Cardiac septum (tissue), 1 donor: ENCODE measurements around the gene ETS1. TPM values are rescaled to one million over a fixed set of nuclear protein-coding genes. Genes with fewer than 3 reads are reported as not detected.

Source experiments
- DNase-seq: peaks from one replicate; pipeline ENCODE4 v3.0.0-alpha.2; 2020; ENCODE audit warnings: low spot score
- intact Hi-C: fragments of 100-400 bp; cut with DNase I; formaldehyde crosslinking; loops from one replicate; pipeline ENCODE4 v1.14.0; 2022
- long read RNA-seq: library from polyadenylated mRNA; unstranded; transcript quantifications from one replicate; pipeline ENCODE4 v2.0.0, GENCODE V29; 2021
- total RNA-seq: library from RNA; stranded (reverse); fragmentation: NEBNext Ultra II Directional; extraction: Animal tissue kit (Norgen Biotek cat#: 25700); gene quantifications from one replicate; pipeline ENCODE4 v1.2.1, GENCODE V29; 2021
- donor health status: DM: no; HTN: no; CAD: no.

The ETS1 gene
- total RNA-seq = 54.2 TPM
- long read RNA-seq, partial matches to known transcripts = 0 of 33 reads
- long read RNA-seq, other reads (novel, unspliced or antisense) = 30 of 33 reads

GRCh38 chr11:128587415-128587814, at the start of gene ETS1:
Gene ETS1, minus strand, starts transcription at chr11:128587558. Its CDS starts 14,428 bp downstream, at chr11:128573130.
- intact Hi-C loops = no loop called here
- DNase-seq = no peak

DNA sequence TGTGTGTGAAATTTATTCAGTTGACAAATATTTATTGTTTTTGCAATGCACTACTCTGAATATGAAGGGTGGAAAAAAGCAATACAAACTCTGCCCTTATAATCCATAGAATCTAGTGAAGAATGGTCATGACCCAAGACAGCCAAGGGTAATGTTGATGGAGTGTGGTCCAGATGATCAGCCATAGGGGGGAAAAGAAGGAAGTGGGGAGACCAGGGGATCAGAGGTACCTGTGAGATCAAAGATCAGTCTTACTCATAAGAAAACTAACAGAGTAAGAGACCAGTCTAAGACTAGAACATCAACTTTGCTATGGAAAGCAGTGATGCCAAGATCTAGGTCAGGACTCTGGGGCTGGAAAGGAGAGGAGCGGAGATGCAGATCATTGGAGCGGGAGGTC, 47.0 kb upstream of the ETS1 start:
- no peak for DNase-seq

GRCh38 chr11:128633384-128633965, 46.1 kb upstream of the ETS1 start:
- intact Hi-C loops = loop anchor here (5.0 kb wide), 1 partner anchor 199 kb away; no protein-coding TSS in a partner anchor
- no peak for DNase-seq

More for the DNA sequence above, 47.0 kb upstream of the ETS1 start:
- intact Hi-C loops = loop anchor here (5.0 kb wide), 1 partner anchor 198 kb away; no protein-coding TSS in a partner anchor

DNA sequence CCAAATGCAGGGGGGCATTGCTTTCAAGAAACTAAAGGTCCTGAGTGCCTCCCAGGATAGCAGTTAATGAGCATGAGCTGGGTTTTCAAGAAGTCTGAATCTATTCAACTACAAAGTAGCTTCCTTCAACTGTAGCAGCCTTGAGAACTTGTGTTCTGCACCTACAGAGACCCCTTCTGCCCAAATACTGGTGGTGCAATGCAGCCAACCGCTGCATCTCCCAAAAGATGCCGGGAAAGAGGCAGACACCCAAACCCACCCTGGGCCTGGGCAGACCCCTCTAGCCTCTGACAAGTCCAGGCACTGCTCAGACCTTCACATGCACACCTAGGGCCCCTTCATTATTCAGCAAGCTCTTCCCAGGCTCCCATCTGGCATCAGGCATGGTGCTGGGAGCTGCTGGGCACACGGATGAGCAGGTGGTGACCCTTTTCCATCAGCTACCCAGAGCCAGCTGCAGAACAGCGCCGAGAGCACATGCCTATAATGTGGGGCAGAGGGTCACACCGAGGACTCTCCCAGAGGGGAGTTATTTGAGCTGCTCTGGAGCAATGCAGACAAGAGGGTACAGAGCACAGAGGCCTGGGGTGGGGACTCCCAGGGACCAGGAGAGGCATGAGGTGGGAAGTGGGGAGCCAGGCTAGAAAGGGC, 44.9 kb upstream of the ETS1 start:
- intact Hi-C loops = loop anchor here (1.0 to 5.0 kb wide), 2 partner anchors 200 to 342 kb away; no protein-coding TSS in a partner anchor
- DNase-seq = no peak

GRCh38 chr11:128630367-128631230, 43.2 kb upstream of the ETS1 start:
- intact Hi-C loops = loop anchor here (2.0 to 5.0 kb wide), 2 partner anchors 202 to 458 kb away; no protein-coding TSS in a partner anchor
- DNase-seq = peak; percentile 95

DNA sequence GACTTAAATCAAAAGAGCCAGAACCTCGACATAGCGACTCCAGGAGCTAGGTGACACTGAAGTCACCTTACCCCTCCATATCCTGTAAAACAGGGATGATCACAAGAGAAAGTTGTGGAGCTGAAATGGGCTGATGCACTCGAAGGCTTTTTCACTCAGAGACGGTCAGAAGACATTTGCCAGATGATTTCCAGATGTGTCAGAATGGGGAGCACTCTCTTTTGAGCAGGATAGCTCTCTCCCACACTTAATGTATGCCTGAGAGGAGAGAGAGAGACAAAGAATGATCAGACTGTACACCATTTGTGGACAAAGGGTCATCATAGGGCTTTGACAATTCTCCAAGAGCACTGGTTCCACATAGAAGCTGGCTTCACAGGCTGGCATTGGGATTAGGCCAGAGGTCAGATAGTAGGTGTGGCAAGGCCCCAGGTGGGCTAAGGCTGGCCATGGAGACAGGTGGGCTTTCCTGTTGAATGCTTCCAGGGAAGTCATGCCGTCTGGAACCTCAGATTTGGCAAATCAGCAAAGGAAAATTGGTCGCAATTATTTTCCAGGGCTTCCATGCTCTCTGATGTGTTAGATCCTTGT, 42.3 kb upstream of the ETS1 start:
- intact Hi-C loops = loop anchor here (2.0 to 5.0 kb wide), 4 partner anchors 72 to 457 kb away; no protein-coding TSS in a partner anchor
- no peak for DNase-seq

DNA sequence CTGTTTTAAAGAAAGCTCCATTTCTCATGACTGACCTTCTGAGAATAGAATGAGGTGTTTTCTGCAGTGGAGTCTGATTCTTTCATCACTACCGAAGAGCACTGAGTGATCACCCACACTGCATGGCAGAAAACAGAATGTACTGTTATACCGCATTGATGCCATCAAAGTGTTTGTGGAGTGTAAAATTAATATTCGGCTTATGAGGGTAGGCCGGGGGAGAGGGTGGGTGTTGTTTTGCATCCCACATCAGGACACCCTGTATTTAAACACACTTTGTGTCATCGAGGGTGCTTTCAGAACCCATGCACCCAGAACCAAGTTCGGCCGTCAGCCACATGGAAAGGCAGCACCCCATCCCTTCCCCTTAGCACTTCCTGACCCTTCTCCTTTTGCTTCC, 41.3 kb upstream of the ETS1 start:
- intact Hi-C loops = loop anchor here (5.0 kb wide), 2 partner anchors 71 to 161 kb away; no protein-coding TSS in a partner anchor
- DNase-seq = no peak

- DNase-seq = no peak
- intact Hi-C loops = loop anchor here (5.0 kb wide), 2 partner anchors 71 to 161 kb away; no protein-coding TSS in a partner anchor
Measured at GRCh38 chr11:128628325-128628673, 40.9 kb upstream of the ETS1 start.

- intact Hi-C loops = loop anchor here (5.0 kb wide), 2 partner anchors 70 to 160 kb away; no protein-coding TSS in a partner anchor
Measured at GRCh38 chr11:128627666-128628324, 40.4 kb upstream of the ETS1 start.

GRCh38 chr11:128626913-128627665, 39.7 kb upstream of the ETS1 start:
- intact Hi-C loops = loop anchor here (5.0 kb wide), 2 partner anchors 70 to 160 kb away; no protein-coding TSS in a partner anchor
- DNase-seq = no peak

More at GRCh38 chr11:128627666-128628324, 40.4 kb upstream of the ETS1 start:
- no peak for DNase-seq

- intact Hi-C loops = loop anchor here (5.0 kb wide), 2 partner anchors 68 to 158 kb away; no protein-coding TSS in a partner anchor
- no peak for DNase-seq
Measured at GRCh38 chr11:128625746-128626145, 38.4 kb upstream of the ETS1 start.

DNA sequence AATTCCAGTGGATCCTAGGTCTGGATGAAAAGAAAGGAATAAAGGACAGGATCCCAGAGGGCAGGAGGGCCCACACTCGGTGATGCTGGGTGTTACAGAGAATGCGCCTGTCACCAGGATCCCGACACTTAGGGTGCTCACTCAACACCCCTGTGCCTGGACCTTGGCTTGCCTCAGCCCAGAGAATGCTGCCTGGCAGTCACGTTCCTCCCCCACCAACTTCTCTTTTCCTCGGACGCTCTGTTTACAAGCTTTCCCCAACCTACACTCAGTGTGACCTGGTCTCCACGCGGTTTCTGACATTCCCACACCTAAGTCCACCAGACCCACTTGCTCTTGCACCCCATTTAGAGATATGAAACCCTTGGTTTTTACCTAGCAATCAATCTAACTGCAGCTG, 38.0 kb upstream of the ETS1 start:
- intact Hi-C loops = loop anchor here (5.0 kb wide), 2 partner anchors 68 to 158 kb away; no protein-coding TSS in a partner anchor
- DNase-seq = no peak

DNA sequence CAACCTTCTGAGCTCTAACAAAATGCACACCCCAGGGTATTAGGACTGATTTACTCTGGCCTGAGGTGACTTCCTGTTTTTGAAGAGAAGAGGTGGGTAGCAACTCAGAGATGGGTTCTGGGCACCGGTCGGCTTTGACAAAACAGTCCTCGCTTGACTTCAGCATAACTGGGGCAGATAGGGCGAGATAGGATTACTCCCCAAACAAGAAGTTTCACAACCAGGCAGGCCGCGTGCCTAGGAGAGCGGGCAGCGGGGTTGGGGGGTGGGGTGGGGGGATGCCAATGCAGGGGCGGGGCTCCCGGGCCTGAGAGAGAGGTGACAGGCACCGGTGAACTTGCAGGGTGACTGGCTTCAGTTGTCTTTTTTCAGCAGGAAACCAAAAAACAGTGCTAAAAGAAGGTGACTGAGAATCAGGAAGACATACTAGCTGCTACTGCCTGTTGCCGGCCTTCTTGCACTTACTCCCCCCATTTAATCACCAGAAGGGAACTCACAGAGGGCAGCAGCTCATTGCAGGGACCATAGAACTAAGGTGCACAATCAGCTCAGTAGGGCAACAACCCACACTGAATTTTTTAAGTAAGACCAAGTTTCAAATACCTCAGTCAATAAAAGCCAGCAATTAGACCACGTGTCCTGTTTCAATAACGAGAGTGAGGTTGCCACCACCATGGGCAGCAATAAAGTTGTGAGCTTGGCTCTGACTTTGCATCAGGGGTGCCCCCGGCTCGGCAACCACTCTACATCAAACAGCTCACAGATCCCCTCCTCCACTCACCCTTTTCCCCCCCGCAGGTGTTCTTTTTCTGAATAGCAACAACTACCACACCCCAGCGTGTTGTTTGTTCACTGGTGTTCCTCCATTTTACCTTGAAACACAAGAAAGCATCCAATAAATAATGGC, 37.2 kb upstream of the ETS1 start:
- no peak for DNase-seq
- intact Hi-C loops = loop anchor here (5.0 kb wide), 2 partner anchors 67 to 157 kb away; no protein-coding TSS in a partner anchor

- intact Hi-C loops = no loop called here
Measured at GRCh38 chr11:128623091-128623490, 35.7 kb upstream of the ETS1 start.

DNA sequence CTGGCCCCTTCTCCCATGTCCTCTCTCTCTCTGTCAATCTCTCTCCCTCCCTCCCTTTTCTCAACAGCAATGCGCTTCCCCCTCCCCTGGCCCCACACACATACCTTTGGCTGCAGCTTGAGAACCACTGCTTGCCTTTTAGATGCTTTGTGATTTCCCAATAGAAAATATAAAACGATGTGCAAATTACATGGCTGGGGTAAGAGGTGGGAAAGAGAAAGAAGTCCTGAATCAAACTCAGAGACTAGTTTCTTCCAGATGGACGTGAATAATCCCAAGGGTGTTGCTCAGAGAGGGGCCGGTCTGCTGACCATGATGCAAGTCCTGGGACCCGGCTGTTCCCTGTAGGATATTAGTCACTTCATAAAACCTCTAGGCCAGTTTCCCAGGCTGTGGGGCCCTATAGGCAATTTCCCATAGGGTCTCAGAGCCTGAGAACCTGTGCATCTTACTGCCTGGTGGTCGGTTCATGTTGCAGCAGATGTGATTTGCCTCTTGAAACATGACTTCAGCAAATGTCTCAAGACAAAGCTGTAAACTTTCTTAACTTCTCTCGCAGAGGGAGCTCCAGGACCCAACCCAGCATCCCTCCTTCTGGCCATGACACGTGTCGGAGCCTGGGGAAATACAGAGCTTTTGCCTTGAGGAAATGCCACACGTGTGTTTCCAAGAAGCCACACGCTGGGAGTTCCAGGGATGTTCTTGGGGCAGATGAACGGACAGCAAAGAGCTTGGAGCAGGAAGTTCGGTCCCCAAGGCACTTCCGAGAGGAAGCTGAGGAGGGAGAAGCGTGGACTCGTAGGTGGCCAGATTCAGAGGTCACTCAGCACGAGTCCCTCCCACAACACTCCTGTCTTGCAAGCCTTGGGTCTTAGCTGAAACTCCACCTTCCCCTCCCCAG, 34.5 kb upstream of the ETS1 start:
- intact Hi-C loops = no loop called here
- no peak for DNase-seq

More at GRCh38 chr11:128623091-128623490, 35.7 kb upstream of the ETS1 start:
- no peak for DNase-seq
